HepG2 (cell line): ENCODE results near the gene ABCA13.

Source experiments
- EHMT2 ChIP-seq: fragments of 200-600 bp; sonication (generic); IDR thresholded peaks from 2 replicates; pipeline ENCODE4 v1.7.0; 2017; ENCODE audit warnings: antibody characterized with exemption, low read depth, low read length, borderline replicate concordance
- HDAC6 ChIP-seq: fragments of 200-600 bp; sonication (generic); IDR thresholded peaks from 2 replicates; pipeline ENCODE4 v1.7.0; 2017; ENCODE audit warnings: mild to moderate bottlenecking, antibody characterized with exemption, low read length, low read depth
- IKZF4 ChIP-seq: sonication (generic); formaldehyde crosslinking; IDR thresholded peaks from 2 replicates; pipeline ENCODE4 v1.5.1; 2020; ENCODE audit warnings: borderline replicate concordance, mild to moderate bottlenecking, low read depth, missing genetic modification reagents; ENCODE audit errors: not compliant biosample characterization
- MNT ChIP-seq: fragments of 450-650 bp; IDR thresholded peaks from 2 replicates; pipeline ENCODE4 v1.6.1; 2016
- MYNN ChIP-seq: sonication (generic); formaldehyde crosslinking; IDR thresholded peaks from 2 replicates; pipeline ENCODE4 v1.4.0; 2020; ENCODE audit warnings: mild to moderate bottlenecking, low read depth, missing genetic modification reagents
- POLR2A ChIP-seq, 2 experiments: IDR thresholded peaks; 2 replicates each; pipeline ENCODE4 v1.6.1; 2011; ENCODE audit warnings: low read depth in 2 of 2, low read length in 2 of 2, mild to moderate bottlenecking in 1 of 2, moderate library complexity in 1 of 2; ENCODE audit not compliant: insufficient read depth in 1 of 2
- TBP ChIP-seq: sonication (generic); formaldehyde crosslinking; IDR thresholded peaks from 2 replicates; pipeline ENCODE4 v1.5.0; 2020; ENCODE audit warnings: missing genetic modification reagents
- TGIF2 ChIP-seq: IDR thresholded peaks from 2 replicates; pipeline ENCODE4 v1.6.1; 2016; ENCODE audit warnings: control low read depth, missing compliant biosample characterization
- ZBTB20 ChIP-seq: sonication (generic); formaldehyde crosslinking; IDR thresholded peaks from 2 replicates; pipeline ENCODE4 v1.8.1; 2023; ENCODE audit warnings: missing genetic modification reagents, low read depth, mild to moderate bottlenecking, borderline replicate concordance
- ZEB1 ChIP-seq: IDR thresholded peaks from 2 replicates; pipeline ENCODE4 v1.6.1; 2012; ENCODE audit warnings: mild to moderate bottlenecking, low read depth, inconsistent platforms; ENCODE audit not compliant: insufficient replicate concordance
- TF ChIP-seq, protein P1 (sequence below): sonication (generic); formaldehyde crosslinking; IDR thresholded peaks from 2 replicates; pipeline ENCODE4 v1.8.0; 2022; ENCODE audit warnings: missing genetic modification reagents, mild to moderate bottlenecking, moderate library complexity, borderline replicate concordance
- TF ChIP-seq, protein P2 (sequence below): sonication (generic); formaldehyde crosslinking; IDR thresholded peaks from 2 replicates; pipeline ENCODE4 v1.4.0; 2020; ENCODE audit warnings: mild to moderate bottlenecking, missing genetic modification reagents, borderline replicate concordance

DNA sequence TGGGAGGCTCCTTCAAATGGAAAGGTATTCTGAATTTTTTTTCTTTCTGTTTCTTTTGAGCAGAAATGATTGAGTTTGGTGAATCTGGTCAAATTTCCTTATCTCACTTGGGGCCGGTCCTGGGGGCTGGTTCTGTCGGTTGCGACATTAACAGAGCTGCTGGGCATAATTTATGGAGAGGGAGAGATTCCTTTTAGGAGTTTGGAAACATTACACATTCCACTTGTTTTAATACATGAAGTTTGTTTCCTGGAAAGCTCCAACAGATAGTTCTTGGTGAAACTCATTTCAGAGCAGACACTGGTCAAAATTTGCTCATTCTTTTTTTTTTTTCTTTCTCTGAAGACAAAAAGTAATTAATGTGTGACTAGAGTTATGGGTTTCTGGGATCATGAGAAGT, 129.9 kb downstream of the ABCA13 start:
- TF ChIP-seq EHMT2: no peak
- TF ChIP-seq HDAC6: no peak
- TF ChIP-seq, protein P1, sequence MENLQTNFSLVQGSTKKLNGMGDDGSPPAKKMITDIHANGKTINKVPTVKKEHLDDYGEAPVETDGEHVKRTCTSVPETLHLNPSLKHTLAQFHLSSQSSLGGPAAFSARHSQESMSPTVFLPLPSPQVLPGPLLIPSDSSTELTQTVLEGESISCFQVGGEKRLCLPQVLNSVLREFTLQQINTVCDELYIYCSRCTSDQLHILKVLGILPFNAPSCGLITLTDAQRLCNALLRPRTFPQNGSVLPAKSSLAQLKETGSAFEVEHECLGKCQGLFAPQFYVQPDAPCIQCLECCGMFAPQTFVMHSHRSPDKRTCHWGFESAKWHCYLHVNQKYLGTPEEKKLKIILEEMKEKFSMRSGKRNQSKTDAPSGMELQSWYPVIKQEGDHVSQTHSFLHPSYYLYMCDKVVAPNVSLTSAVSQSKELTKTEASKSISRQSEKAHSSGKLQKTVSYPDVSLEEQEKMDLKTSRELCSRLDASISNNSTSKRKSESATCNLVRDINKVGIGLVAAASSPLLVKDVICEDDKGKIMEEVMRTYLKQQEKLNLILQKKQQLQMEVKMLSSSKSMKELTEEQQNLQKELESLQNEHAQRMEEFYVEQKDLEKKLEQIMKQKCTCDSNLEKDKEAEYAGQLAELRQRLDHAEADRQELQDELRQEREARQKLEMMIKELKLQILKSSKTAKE (CRISPR knock-in tag): no peak
- no peak for TF ChIP-seq MYNN (CRISPR knock-in tag)
- TF ChIP-seq POLR2A (IDR thresholded peaks at IDR 0.05; ENCODE audit: insufficient read depth in 1 of 2, low read depth in 2 of 2, low read length in 2 of 2): no peak
- TF ChIP-seq, protein P2, sequence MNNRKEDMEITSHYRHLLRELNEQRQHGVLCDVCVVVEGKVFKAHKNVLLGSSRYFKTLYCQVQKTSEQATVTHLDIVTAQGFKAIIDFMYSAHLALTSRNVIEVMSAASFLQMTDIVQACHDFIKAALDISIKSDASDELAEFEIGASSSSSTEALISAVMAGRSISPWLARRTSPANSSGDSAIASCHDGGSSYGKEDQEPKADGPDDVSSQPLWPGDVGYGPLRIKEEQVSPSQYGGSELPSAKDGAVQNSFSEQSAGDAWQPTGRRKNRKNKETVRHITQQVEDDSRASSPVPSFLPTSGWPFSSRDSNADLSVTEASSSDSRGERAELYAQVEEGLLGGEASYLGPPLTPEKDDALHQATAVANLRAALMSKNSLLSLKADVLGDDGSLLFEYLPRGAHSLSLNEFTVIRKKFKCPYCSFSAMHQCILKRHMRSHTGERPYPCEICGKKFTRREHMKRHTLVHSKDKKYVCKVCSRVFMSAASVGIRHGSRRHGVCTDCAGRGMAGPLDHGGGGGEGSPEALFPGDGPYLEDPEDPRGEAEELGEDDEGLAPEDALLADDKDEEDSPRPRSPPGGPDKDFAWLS: no peak
- no peak for TF ChIP-seq ZEB1
- TF ChIP-seq ZBTB20 (CRISPR knock-in tag): no peak
- no peak for TF ChIP-seq TBP
- TF ChIP-seq TGIF2 (CRISPR knock-in tag): no peak
- no peak for TF ChIP-seq MNT
- TF ChIP-seq IKZF4: no peak
